Stomach (tissue), 4 donors: ENCODE results near the gene FCRL4.

Source experiments
- CTCF ChIP-seq, 7 experiments: fragments of 450-650 bp in 4 of 7; fragments of 200-600 bp in 3 of 7; sonication (generic) in 3 of 7; IDR thresholded peaks; one replicate each; pipeline ENCODE4 v1.5.1; 2016 to 2019; ENCODE audit warnings: antibody characterized with exemption in 7 of 7, control low read depth in 2 of 7, mild to moderate bottlenecking in 1 of 7
- POLR2A ChIP-seq, 4 donors: fragments of 450-650 bp; IDR thresholded peaks; one replicate each; pipeline ENCODE4 v1.6.1; 2016; ENCODE audit warnings: antibody characterized with exemption in 4 of 4, control low read depth in 2 of 4, mild to moderate bottlenecking in 1 of 4, moderate library complexity in 1 of 4
- POLR2AphosphoS5 ChIP-seq, 3 donors: sonication (generic); formaldehyde crosslinking; IDR thresholded peaks; one replicate each; pipeline ENCODE4 v1.6.1; 2016; ENCODE audit warnings: antibody characterized with exemption in 3 of 3

GRCh38 chr1:157539568-157539967 is 58.3 kb downstream of the FCRL4 start:
- TF ChIP-seq CTCF (IDR thresholded peaks at IDR 0.05) (no peak), POLR2A (IDR thresholded peaks at IDR 0.05) (no peak), POLR2AphosphoS5 (IDR thresholded peaks at IDR 0.05) (no peak)
